HG02840 (cell line): ENCODE measurements around the gene ASXL3.

Experiments used
- ATAC-seq: cut with Tn5 transposase; IDR thresholded peaks from one replicate; pipeline ENCODE4 v1.9.1; 2021; ENCODE audit warnings: mild to moderate bottlenecking, moderate library complexity, moderate number of reproducible peaks; ENCODE audit not compliant: unreplicated experiment, low FRiP score

The ASXL3 gene

GRCh38 chr18:33710269-33710668 is 132.2 kb downstream of the ASXL3 start:
- ATAC-seq: no peak

DNA sequence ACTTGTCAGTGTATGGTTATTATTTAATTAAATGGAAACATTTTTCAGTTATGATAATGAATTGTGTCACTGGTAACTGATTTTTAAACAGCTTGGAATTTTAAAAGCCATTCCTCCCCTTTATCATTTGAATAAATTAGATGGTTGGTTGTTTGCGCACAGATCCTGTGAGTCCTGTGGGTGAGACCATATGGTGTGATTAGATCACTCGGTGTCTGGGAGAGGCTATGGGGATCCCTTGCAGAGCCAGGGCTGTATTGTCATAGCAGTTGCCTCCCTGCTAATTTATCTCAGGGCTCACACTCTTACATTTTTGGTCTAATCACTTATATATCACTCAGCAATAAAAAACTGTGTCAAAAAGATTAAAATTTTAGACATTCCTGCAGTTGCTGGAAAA is 133.5 kb downstream of the ASXL3 start:
- ATAC-seq: no peak

GRCh38 chr18:33712719-33713118 is 134.7 kb downstream of the ASXL3 start:
- no peak for ATAC-seq

DNA sequence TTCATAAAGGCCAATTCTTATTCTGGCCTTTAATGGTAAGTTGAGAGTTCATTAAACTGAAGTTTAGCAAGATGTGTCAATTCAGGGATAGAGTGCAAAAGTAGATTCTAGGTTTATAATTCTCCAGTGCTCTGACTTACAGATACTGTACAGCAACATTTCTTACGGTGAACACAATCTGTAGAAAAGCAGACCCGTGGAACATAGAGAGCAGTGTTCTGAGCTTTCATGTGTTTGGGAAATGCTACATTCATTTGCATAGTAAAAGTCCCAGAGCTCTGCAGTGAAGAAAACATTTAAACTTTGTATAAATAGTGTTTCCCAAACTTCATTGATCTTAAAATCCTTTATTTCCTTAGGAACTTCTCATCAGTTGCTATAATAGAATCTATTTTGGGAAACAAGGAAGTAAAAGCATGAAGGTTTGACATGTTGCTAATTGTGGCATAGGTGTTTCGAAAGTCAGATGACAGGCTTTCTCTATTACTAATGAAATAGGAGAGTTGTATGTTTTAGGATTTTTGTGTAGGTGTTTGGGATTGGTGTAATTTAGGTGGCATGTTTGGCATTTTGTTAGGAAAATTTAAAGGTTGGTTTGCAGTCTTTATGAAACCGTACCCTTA is 138.2 kb downstream of the ASXL3 start:
- no peak for ATAC-seq

DNA sequence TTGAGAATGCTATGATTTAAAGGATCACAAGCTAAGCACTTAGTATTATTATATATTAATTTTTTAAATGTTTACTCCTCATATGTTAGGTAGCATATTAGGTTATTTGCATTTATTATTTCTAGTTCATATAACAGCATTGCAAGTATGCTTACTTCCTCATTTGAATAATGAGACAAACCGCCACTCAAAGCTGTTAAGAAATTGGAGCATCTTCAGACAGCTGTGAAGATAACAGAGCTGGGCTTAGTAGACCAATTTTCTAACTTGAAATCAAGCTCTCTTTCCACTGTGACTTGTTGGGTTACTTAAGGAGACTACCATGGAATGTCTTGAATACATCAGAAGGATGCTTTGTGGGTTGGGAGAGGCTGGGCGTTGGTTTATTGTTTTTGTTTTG is 139.3 kb downstream of the ASXL3 start:
- no peak for ATAC-seq

DNA sequence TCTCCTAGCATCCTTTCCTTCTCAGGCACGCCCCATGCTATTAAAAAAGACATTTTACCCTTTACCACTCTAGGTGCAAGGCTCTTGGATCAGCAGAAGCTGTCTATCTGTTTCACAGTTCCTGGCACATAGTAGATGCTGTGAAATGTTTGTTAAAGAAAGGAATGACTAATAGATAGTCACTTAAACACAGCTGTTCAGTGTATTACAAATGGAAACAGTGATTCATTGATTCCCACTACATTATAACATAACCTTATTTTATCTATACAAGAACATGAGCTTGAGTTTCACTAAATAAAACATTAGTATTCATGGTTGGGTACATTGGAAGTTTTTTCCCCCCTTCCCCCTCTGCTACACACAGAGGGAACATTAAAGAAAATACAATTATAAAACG is 142.1 kb downstream of the ASXL3 start:
- ATAC-seq: no peak

GRCh38 chr18:33729556-33729955 is 151.5 kb downstream of the ASXL3 start:
- ATAC-seq: no peak

DNA sequence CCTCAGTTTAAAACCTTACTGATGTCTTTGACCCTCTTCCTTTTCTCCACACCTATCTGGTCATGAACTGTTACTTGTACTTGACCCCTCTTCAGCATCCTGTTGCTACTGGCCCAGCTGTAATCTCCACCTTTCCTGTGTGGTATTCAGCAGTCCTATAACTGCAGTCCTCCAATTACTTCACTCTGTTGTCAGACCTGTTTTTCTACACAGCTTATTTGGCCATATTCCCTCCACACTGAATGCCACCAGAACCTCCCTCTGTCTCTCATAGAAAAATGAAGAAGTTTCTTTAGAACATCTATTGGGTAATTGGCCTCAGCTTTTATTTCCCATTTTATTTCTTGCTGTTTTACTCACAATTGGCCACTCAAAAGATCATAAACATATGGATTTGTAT is 155.4 kb downstream of the ASXL3 start:
- ATAC-seq: no peak

- ATAC-seq: no peak
These were observed 157.4 kb downstream of the ASXL3 start for GRCh38 chr18:33735428-33735827.

DNA sequence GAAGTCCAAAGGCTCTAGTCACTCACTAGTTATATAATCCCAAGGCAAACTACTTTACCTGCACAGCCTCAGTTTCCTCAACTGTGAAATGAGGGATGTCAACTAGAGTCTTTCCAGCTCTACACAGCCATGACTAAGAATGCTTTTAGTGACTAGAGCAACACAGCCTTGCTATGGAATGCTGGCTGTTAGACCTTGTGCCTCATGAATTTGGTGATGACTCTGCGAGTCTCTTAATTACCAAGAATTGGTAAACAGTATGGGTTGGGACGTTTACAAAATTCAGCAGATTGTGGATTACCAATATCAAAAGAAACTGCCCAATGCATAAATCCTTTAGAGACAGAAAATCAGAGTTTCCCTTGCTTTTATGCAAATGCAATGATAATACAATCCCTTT is 163.7 kb downstream of the ASXL3 start:
- ATAC-seq: no peak

- ATAC-seq: no peak
These were observed 166.1 kb downstream of the ASXL3 start for GRCh38 chr18:33744032-33744697.

- no peak for ATAC-seq
These were observed 167.3 kb downstream of the ASXL3 start for GRCh38 chr18:33745151-33745795.

- no peak for ATAC-seq
These were observed 168.0 kb downstream of the ASXL3 start for GRCh38 chr18:33745871-33746545.

GRCh38 chr18:33749834-33750233 is 171.8 kb downstream of the ASXL3 start:
- ATAC-seq: no peak

GRCh38 chr18:33750366-33750765 is 172.3 kb downstream of the ASXL3 start:
- no peak for ATAC-seq

DNA sequence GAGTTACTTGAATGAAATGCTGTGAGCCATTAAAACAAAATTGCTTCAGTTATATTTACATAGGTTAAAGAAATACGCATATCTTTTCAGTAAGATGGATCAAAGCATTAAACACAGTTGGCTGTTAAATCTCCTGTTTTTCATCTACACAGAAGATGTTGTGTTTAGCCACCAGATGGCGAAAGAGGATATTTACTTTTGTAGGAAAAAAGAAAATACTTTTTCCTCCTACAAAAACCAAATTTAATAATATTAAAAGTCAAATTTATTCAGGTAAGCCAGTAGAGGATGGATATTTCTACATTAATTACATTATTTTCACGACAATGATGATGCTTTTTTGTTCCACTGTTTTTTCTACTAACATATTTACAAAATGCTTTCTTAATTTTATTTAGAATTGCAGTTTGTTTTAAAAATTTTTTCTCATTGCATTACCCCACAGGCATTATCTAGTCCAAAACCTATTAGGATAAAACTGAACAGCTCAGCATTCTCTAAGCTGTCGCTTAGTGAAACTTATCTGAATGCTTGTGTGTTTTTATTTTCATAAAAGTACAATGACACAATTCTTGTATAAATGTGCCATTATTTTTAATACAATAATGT is 173.7 kb downstream of the ASXL3 start:
- no peak for ATAC-seq

DNA sequence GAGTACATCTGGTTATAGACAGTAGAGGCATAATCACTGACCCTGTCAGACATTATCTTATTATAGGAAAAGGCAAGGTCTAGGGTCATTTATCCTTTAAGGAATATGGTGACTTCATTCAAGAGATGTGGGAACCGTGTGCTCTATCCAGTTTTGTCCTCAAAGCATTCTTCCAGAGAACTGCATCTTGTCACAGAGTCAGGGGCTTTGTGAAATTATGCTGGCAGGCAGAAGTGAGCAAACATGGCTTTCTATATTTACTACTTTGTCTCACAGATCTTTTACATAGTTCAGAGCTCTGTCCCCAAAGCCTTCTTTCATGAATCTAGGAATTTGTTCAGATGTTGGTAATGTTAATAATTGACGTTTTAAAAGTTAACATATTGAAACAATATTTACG is 177.4 kb downstream of the ASXL3 start:
- no peak for ATAC-seq

DNA sequence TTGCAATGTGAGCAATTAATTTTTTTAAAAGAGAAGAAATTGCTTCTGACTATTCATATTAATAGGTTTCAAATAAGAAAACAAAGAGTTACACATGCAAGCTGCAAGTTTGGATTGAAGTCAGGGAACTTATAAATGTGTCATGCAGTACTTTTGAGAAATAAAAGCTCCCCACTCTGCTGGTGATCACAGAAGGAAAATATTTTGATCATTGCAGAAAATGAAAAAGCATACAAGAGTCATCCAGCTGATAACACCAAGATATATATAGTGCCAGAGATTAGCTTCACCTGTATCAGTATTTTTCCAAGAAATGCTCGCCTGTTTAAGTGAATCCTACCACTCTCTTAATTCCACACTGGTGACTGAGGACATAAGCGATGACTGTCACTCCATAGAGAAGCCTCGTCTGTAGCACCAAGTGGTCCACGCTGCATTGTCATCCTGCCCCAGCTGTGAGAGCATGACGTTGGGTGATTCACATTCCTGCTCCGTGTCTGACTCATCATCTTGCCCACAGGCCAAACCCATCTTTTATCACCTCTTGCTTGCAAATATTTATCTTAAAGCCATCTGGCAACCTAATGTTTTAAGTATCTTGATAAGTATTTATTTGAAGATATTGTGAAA is 178.0 kb downstream of the ASXL3 start:
- ATAC-seq: no peak

DNA sequence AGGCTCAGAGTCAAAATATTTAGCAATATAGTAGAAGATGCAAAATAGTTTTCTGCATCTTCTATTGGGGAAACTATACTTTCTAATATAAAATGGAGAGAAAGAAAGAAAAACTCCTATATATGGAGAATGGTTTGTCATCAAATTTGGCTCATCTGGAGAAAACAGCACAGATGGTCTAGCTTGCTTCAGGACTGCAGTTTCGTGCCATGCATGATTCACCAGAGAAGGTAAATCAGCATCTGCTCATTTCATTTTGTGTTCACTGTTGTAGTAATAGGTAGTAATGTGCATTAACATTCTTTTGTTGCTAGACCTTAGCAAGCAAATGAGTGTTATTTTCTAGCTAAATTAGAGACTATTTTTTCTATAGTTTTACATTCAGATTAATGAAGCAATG is 179.0 kb downstream of the ASXL3 start:
- no peak for ATAC-seq

DNA sequence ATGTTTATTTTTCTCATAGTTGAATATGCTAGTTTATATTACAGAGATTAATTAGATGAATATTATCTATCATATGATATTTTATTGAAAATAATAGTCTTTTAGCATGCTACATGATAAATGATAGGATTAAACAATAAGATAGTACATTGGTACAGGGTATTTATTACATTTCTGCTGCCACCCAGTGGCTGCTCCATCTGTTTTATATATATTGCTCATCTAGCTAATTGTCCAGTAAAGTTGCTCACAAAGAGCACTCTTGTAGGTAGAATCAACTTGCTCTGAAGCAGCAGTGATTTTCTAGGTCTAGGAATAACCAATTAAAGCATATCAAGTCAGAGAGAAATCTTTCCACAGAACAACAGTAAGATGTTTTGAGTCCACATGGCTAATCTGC is 183.3 kb downstream of the ASXL3 start:
- ATAC-seq: no peak

DNA sequence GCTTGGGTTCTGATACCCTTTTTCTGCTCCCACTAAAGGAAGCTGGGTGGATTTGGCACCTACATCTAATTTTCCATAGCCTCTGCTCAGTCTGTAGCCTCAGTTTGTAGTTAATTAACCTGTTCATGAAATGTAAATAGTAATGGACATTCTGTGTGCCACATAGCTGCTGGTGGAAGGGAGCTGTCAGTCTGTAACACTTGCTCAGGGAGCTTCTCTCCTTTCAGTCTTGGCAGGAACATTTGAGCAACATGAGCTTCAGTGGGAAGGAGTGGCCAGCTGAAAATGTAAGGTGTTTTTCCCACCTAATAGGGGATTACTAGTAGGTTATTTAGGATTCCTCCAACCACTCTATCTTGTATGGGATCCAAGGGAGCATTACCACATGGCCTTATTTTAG is 203.4 kb downstream of the ASXL3 start:
- ATAC-seq: no peak
